SU-DHL-6 (cell line): ENCODE results near the gene CFAP251.
"Not testable (repeated sequence)": the region's sequence is repeated elsewhere in the genome, so short reads cannot be mapped to it uniquely, and the experiment has no call there.

ENCODE experiments used
- H2AFZ ChIP-seq: fragments of 200-600 bp; sonication (generic); 2 replicates; pipeline ENCODE4 v1.6.1; 2014; ENCODE audit warnings: low read depth, mild to moderate bottlenecking, moderate library complexity, mixed read lengths, antibody characterized with exemption, low read length; ENCODE audit not compliant: severe bottlenecking
- H3F3A ChIP-seq: fragments of 200-600 bp; shearing (Covaris generic); 2 replicates; pipeline ENCODE4 v1.6.0; 2016; ENCODE audit warnings: antibody characterized with exemption, mild to moderate bottlenecking; ENCODE audit not compliant: insufficient read depth
- H3K27ac ChIP-seq: fragments of 200-600 bp; sonication (generic); 2 replicates; pipeline ENCODE4 v1.5.1; 2016; ENCODE audit warnings: low read depth, mild to moderate bottlenecking, low read length, moderate library complexity, mixed read lengths
- H3K27me3 ChIP-seq: fragments of 200-600 bp; sonication (generic), shearing (Covaris generic); 2 replicates; pipeline ENCODE4 v1.6.0; 2014; ENCODE audit warnings: mild to moderate bottlenecking, low read length
- H3K36me3 ChIP-seq: fragments of 200-600 bp; sonication (generic); 2 replicates; pipeline ENCODE4 v1.6.1; 2014; ENCODE audit warnings: mild to moderate bottlenecking, low read length, mixed read lengths
- H3K4me2 ChIP-seq: fragments of 300-600, 200-600 bp; shearing (Covaris generic), sonication (generic); 2 replicates; pipeline ENCODE4 v1.6.0; 2014; ENCODE audit warnings: low read length, low read depth, mild to moderate bottlenecking; ENCODE audit not compliant: poor library complexity, severe bottlenecking
- H3K4me3 ChIP-seq: fragments of 200-600 bp; sonication (generic); 2 replicates; pipeline ENCODE4 v1.5.1; 2014; ENCODE audit warnings: antibody characterized with exemption, low read length, mild to moderate bottlenecking, mixed read lengths; ENCODE audit not compliant: insufficient read depth, poor library complexity, severe bottlenecking
- H3K79me2 ChIP-seq: fragments of 200-600 bp; sonication (generic); 2 replicates; pipeline ENCODE4 v1.6.1; 2014; ENCODE audit warnings: mild to moderate bottlenecking, low read length, moderate library complexity; ENCODE audit not compliant: insufficient read depth
- H3K9ac ChIP-seq: fragments of 200-600 bp; sonication (generic); 2 replicates; pipeline ENCODE4 v1.7.0; 2014; ENCODE audit warnings: mild to moderate bottlenecking, low read length
- H3K9me2 ChIP-seq: fragments of 200-600 bp; sonication (generic); replicated peaks from 2 replicates; pipeline ENCODE4 v1.6.1; 2014; ENCODE audit warnings: low read length; ENCODE audit not compliant: insufficient read depth
- H3K9me3 ChIP-seq: fragments of 200-600 bp; sonication (generic); 2 replicates; pipeline ENCODE4 v1.6.1; 2014; ENCODE audit warnings: low read length, mixed read lengths; ENCODE audit not compliant: insufficient read depth
- H4K20me1 ChIP-seq: fragments of 200-600 bp; sonication (generic); 2 replicates; pipeline ENCODE4 v1.6.1; 2014; ENCODE audit warnings: low read depth, mild to moderate bottlenecking, antibody characterized with exemption, low read length, moderate library complexity, mixed read lengths
- EZH2phosphoT487 ChIP-seq: fragments of 200-600 bp; sonication (generic), shearing (Covaris generic); conservative IDR thresholded peaks from 2 replicates; pipeline ENCODE4 v1.6.1; 2018; ENCODE audit warnings: mild to moderate bottlenecking, antibody characterized with exemption, low read length, moderate library complexity, mixed read lengths
- TF ChIP-seq, protein P1 (sequence below): fragments of 200-600 bp; sonication (generic); IDR thresholded peaks from one replicate; pipeline ENCODE4 v1.5.1; 2017; ENCODE audit warnings: antibody characterized with exemption, mild to moderate bottlenecking, low read length, moderate library complexity; ENCODE audit not compliant: insufficient read depth, poor library complexity, severe bottlenecking

CFAP251 gene, protein sequence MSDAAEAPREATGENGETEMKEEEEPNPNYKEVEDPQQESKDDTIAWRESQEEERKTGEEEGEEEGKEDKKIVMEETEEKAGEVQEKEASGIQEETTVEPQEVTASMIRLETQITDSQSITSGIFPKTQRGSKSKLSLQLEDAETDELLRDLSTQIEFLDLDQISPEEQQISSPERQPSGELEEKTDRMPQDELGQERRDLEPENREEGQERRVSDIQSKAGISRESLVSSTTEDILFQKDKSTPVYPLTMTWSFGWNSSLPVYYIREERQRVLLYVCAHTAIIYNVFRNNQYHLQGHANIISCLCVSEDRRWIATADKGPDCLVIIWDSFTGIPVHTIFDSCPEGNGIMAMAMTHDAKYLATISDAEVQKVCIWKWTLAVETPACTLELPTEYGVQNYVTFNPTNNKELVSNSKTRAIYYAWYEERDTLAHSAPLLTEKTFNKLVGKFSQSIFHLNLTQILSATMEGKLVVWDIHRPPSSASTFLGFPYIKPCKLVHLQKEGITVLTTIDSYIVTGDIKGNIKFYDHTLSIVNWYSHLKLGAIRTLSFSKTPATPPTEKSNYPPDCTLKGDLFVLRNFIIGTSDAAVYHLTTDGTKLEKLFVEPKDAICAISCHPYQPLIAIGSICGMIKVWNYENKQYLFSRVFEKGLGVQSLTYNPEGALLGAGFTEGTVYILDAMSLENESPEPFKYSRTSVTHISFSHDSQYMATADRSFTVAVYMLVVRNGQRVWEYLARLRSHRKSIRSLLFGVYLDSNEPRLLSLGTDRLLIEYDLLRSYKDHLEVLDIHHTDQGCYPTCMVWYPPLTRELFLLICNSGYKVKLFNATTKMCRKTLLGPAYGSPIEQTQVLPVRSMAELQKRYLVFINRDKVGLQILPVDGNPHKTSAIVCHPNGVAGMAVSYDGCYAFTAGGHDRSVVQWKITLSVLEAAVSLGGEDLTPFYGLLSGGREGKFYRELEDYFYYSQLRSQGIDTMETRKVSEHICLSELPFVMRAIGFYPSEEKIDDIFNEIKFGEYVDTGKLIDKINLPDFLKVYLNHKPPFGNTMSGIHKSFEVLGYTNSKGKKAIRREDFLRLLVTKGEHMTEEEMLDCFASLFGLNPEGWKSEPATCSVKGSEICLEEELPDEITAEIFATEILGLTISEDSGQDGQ

GRCh38 chr12:121917950-121918678, at the start of gene CFAP251:
CFAP251 (plus strand) TSS chr12:121918592; CDS start chr12:121921306, 2,714 bp downstream.
- H3K79me2 ChIP-seq, result no peaks in the 10 kb centered on the region; the same call in 1 of the 2 replicates
- H4K20me1 ChIP-seq, result no peaks in the 10 kb centered on the region
- H3K27ac ChIP-seq, result peak within 1 kb of the TSS; percentile 86
- H3K9ac ChIP-seq, result peak within 1 kb of the TSS; percentile 65
- no peaks in the 10 kb centered on the region for H3K36me3 ChIP-seq
- H3K9me3 ChIP-seq, result no peaks in the 10 kb centered on the region
- H3F3A ChIP-seq, result peaks cover 31% of the 10 kb centered on the region
- peak within 1 kb of the TSS; percentile 52 for H2AFZ ChIP-seq
- no peaks in the 10 kb centered on the region for H3K27me3 ChIP-seq
- H3K4me3 ChIP-seq, result peak within 1 kb of the TSS; percentile 59
- peak within 1 kb of the TSS; percentile 69 for H3K4me2 ChIP-seq
- TF ChIP-seq EZH2phosphoT487, result no peak
- TF ChIP-seq, protein P1, sequence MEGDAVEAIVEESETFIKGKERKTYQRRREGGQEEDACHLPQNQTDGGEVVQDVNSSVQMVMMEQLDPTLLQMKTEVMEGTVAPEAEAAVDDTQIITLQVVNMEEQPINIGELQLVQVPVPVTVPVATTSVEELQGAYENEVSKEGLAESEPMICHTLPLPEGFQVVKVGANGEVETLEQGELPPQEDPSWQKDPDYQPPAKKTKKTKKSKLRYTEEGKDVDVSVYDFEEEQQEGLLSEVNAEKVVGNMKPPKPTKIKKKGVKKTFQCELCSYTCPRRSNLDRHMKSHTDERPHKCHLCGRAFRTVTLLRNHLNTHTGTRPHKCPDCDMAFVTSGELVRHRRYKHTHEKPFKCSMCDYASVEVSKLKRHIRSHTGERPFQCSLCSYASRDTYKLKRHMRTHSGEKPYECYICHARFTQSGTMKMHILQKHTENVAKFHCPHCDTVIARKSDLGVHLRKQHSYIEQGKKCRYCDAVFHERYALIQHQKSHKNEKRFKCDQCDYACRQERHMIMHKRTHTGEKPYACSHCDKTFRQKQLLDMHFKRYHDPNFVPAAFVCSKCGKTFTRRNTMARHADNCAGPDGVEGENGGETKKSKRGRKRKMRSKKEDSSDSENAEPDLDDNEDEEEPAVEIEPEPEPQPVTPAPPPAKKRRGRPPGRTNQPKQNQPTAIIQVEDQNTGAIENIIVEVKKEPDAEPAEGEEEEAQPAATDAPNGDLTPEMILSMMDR, result peak; percentile 73
- H3K9me2 ChIP-seq, result no peaks in the 10 kb centered on the region

DNA sequence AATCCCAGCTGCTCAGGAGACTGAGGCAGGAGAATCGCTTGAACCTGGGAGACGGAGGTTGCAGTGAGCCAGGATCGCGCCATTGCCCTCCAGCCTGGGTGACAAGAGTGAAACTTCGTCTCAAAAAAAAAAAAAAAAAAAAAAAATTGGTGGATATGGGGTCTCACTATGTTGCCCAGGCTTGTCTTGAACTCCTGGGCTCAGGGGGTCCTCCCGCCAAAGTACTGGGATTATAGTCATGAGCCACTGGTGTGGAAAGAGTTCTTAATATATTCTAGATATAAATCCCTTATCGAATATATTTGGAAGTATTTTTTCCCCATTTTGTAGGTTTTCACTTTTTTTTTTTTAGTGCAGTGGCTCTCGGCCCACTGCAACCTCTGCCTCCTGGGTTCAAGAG, 49.2 kb upstream of the CFAP251 start:
- not testable (repeated sequence) for H3K9me2 ChIP-seq, H3K4me3 ChIP-seq, H3K4me2 ChIP-seq, H3K27ac ChIP-seq, H3F3A ChIP-seq, H3K79me2 ChIP-seq, H4K20me1 ChIP-seq, H3K9me3 ChIP-seq, H3K9ac ChIP-seq, H3K27me3 ChIP-seq, H3K36me3 ChIP-seq, H2AFZ ChIP-seq

GRCh38 chr12:121871467-121871866, 46.9 kb upstream of the CFAP251 start:
- no peaks in the 10 kb centered on the region for H4K20me1 ChIP-seq
- no peak overlapping the region for H3K4me3 ChIP-seq
- H3K36me3 ChIP-seq, result no peaks in the 10 kb centered on the region
- H3K79me2 ChIP-seq, result no peaks in the 10 kb centered on the region
- no peaks in the 10 kb centered on the region for H3F3A ChIP-seq
- H3K9me2 ChIP-seq, result no peaks in the 10 kb centered on the region
- TF ChIP-seq, protein P1, result no peak
- no peak for TF ChIP-seq EZH2phosphoT487
- H3K9ac ChIP-seq, result no peak overlapping the region
- no peaks in the 10 kb centered on the region for H3K27me3 ChIP-seq
- H3K4me2 ChIP-seq, result no peak overlapping the region
- no peak overlapping the region for H2AFZ ChIP-seq
- H3K9me3 ChIP-seq, result no peaks in the 10 kb centered on the region
- no peak overlapping the region for H3K27ac ChIP-seq
